Activated CD8-positive, alpha-beta memory T cell treated with anti-CD3 and anti-CD28 coated beads for 24 hours (primary cell): Measurements from ENCODE around the gene SBK2.
"Not testable (repeated sequence)": the region's sequence is repeated elsewhere in the genome, so short reads cannot be mapped to it uniquely, and the experiment has no call there.

Source experiments
- DNase-seq: peaks from one replicate; pipeline ENCODE4 v3.0.0-alpha.2; 2020

SBK2 gene

DNA sequence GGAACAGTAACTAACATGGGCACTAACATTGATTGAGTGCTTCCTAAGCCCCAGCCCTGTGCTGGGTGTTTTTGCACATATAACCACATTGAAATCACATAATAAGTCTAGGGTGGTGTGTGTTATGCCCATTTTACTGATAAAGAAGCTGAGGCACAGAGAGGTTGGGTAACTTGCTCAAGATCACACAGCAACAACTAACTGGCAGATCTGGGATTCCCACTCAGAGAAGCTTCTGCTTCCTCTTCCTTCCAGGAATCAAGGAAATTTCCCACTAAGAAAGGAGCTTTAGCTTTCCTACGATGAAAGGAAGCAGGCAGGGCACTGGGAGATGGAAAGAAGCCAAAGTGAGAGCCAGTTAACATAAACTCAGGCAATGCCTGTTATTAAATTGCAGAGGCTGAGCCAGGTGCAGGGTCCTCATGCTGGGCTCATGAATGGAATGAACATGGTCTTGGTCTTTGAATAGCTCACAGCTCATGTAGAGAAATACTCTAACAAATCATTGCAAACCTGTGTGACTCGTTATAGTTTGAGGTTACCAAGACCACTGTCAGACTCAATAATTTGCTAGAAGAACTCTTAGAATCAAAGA lies 38.6 kb downstream of the SBK2 start:
- DNase-seq: no peak

DNA sequence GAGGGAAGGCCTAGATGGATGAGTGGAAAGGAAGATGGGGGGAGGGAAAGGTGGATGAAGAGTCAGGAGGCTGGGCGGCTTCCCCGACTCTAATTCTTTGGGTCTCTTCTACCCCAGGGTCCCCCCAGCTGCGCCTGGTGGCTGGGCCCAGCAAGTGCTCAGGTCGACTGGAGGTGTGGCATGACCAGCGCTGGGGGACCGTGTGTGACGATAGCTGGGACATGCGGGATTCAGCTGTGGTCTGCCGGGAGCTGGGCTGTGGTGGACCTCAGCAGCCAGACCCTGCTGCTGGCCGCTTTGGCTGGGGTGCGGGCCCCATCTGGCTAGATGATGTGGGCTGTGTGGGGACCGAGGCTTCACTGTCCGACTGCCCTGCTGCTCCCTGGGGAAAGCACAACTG lies 39.2 kb downstream of the SBK2 start:
- DNase-seq: no peak

DNA sequence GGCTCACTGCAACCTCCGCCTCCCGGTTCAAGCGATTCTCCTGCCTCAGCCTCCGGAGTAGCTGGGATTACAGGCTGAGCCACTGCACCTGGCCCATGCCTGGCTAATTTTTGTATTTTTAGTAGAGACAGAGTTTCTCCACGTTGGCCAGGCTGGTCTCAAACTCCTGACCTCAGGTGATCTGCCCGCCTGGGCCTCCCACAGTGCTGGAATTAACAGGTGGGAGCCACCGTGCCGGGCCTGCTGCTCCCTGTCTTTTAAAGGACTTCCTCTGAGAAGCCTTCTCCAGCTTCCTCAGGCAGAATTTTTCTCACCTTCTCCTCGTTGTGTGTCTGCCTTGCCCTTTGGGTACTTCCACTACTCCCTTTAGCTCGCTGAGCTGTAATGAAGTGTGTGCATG lies 40.1 kb downstream of the SBK2 start:
- DNase-seq: not testable (repeated sequence)

DNA sequence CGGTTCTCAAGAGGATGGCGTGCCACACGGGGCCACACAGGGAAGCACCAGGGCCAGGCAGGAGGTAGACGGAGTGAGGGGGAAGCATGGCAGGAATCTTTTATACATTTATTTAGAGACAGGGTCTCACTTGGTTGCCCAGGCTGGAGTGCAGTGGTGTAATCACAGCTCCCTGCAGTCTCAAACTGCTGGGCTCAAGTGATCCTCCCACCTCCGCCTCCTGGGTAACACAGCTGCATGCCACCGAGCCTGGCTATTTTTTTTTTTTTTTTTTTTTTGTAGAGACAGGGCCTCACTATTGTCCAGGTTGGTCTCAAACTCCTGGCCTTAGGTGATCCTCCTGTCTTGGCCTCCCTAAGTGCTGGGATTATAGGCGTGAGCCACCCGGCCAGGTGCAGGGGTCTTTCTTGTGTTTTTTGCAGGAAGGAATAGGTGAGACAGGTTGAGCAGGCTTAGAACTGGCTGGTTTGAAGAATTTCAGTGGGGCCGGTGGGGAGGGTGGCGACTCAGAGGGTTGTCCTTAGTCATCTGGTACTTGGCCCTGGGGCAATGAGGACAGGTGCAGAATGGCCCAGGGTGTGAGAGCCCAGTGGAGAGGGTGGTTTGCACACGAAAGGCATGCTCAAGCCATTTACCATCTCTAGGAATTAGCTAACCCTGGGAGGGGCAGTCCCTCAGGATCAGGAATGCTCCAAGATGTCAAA lies 41.1 kb downstream of the SBK2 start:
- no peak for DNase-seq

DNA sequence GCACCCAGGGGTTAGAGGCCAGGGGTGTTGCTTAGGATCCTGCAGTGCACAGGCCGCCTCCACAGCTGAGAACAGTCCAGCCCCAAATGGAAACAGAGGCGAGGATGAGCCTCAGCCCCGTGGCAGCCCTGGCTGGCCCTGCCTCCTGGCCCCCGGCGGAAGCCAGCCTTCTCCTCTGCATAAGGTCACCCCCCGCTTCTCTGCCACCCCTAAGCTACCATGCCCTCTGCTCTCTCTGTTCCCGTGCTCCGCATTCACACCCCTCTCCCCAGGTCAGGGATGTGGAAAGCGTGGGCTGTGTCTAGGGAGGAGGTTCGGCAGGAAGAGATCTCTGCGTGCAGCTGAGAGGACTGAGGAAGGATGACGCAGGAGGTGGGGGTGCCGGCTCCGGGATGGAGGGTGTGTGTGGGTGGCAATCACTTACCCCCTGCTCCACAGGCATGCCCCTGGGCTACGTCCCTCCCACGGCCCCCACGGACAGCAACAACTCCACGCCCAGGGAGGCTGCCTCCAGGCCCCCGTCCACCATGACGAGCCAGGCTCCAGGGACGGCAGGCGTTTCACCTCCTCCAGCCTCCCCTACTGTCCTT lies 42.7 kb downstream of the SBK2 start:
- no peak for DNase-seq

DNA sequence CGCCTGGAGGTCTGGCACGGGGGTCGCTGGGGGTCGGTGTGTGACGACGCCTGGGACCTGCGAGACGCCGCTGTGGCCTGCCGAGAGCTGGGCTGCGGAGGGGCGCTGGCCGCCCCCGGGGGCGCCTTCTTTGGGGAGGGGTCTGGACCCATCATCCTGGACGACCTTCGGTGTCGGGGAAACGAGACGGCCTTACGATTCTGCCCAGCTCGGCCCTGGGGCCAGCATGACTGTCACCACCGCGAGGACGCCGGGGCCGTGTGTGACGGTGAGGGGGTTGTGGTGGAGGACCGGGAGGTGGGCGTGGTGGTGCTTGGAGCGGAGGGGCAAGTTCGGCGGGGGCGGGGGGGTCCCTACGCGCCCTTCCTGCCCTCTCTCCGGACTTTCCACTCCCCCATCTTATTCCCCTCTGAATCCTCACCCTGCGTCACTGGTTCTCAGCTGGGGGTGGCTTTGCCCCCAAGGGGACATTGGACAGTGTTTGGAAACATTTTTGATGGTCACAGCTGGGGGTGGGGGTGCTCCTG lies 43.2 kb downstream of the SBK2 start:
- no peak for DNase-seq

DNA sequence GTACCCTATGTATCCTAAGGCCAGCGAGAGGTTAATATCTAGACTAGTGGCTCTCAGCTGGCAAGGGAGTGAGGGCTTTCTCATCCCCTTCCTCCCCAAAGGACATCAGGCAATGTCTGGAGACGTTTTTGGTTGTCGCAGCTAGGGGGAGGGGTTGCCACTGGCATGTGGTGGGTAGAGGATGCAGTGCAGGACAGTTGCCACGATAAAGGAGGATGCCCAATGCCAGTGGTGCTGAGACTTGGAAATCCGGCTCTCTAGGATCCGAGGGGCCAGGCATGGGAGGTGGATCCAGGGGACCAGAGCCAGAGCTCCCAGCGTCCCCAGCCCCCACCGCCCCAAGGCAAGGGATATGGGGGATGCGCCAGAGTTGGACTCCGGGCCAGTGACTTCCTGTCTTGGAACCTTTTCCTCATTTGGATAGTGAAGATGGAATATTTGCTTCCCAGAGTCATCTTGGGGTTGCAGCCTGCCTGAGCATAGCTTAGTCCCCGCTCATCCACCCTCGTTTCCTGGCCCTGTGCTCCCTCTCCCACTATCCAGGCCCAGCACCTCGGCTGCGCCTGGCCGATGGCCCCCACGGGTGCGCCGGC lies 43.8 kb downstream of the SBK2 start:
- DNase-seq: no peak

DNA sequence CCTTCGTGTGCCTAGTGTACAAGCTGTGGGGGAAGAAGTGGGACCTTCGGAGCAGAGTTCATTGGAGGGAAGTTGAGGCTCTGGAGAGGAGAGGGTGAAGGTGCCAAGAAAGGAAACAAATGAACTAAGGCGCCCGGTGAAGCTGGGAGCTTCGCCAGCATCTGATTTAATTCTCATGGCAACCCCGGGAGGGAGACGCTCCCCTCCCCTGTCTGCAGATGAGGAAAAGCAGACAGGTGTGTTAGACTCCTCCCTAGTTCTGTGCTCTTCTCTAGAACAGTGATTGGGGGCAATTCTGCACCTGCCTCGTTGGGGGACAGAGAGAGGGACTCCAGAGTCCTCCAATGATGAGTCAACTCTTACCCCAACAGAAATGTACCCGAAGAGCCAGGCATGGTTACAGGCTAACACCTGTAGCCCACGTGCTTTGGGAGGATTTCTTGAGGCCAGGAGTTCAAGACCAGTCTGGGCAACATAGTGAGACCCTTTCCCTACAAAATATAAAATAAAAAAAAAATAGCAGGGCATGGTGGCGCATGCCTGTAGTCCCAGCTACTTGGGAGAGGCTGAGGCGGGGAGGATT lies 44.5 kb downstream of the SBK2 start:
- no peak for DNase-seq

DNA sequence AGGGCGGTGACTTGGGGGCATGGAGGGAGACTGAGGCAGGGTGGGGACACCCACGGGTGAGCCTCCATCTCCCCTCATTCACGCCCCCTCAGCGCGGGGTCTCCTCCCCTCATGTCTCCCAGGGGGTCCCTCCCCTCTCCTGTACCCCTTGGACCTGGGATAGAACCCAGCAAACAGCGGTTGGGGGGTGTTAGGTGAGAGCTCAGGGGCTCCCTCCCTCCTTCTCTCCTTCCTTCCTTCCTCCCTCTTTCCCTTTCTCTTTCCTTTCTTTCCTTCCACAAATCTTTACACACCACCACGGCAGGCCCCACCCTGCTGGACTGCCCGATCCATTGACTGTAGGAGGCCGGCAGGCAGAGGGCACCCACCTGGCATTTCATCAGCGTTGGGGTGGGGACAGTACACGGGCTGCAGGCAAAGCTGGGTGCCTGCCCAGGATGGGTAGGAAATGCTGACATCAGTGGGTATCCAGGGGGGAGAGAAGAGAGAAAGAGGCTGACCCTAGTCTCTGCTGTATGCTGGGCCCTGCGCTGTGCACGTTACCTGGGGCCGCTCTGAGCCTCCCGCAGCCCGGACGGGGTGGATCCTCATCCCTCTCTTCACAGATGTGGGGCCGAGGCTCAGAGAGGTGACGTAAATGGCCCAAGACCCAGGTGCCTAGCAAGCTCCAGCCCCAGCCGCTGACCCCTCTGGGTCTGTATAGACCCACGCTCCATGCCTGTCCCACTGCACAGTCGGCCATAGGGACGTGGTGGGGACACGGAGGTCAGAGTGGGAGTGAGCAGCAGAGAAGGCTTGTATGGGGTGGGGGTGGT lies 45.2 kb downstream of the SBK2 start:
- DNase-seq: no peak

DNA sequence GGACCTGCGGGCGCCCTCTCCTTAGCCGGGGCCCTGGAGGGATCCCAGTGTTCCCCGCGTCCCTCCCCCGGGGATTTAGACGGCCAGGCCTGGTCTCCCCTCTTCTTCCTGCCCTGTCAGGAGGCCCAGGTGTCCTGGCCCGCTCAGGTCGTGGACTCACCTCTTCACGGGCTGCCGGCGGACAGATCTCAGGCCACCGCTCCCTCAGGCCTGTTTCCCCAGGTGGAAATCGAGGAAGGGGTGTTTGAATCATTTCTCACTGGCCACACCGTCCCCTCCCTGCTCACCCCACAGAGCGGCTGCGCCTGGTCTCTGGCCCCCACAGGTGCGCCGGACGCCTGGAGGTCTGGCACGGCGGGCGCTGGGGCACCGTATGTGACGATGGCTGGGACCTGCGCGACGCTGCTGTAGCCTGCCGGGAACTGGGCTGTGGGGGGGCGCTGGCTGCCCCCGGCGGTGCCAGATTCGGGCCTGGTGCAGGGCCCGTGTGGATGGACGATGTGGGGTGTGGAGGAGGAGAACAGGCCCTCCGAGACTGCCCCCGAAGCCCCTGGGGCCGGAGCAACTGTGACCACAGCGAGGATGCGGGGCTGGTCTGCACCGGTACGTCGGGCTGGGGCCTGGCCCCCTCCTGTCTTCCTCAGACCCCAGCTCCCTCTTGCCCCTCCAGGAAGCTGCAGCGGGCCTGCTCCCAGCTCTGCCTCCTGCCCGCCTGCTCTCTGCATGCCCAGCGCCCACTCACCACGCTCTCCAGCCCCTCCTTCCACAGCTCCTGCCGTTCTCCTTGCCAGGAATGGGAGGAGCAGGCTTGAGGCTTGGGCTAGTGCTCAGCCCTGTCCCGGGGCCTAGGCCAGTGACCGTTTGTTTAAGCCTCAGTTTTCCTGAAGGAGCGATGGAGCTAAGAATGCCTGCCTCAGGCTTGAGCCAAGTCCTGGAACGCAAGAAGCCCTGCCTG lies 46.2 kb downstream of the SBK2 start:
- no peak for DNase-seq

DNA sequence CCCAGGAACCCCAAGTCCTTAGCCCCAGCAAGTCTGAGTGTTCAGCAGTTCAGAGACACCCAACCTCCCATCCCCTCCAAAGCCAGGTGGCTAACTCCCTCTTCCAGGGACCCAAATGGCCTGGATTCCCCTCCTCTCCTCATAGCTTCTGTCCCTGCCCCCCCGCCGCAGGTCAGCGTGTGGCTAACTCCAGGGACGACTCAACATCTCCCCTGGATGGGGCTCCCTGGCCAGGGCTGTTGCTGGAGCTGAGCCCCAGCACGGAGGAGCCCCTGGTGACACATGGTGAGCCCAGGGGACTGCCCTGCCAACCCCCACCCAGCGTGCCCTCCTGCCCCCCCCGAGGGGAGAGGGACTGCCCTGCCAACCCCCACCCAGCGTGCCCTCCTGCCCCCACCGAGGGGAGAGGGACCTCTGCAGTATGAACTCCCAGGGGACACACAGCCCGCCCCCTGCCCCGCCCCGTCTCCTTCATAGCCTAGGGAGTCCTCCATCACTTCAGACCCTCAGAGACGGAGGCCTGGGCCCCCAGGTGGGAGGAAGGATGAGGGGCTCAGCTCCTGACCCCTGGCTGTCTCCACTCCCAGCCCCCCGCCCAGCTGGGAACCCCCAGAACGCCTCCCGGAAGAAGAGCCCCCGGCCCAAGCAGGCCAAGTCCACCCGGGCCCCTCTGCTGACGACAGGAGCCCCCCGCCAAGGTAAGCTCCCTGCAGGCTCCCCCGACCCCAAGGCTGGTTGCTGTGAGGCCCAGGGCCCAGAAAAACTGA lies 47.0 kb downstream of the SBK2 start:
- DNase-seq: no peak

DNA sequence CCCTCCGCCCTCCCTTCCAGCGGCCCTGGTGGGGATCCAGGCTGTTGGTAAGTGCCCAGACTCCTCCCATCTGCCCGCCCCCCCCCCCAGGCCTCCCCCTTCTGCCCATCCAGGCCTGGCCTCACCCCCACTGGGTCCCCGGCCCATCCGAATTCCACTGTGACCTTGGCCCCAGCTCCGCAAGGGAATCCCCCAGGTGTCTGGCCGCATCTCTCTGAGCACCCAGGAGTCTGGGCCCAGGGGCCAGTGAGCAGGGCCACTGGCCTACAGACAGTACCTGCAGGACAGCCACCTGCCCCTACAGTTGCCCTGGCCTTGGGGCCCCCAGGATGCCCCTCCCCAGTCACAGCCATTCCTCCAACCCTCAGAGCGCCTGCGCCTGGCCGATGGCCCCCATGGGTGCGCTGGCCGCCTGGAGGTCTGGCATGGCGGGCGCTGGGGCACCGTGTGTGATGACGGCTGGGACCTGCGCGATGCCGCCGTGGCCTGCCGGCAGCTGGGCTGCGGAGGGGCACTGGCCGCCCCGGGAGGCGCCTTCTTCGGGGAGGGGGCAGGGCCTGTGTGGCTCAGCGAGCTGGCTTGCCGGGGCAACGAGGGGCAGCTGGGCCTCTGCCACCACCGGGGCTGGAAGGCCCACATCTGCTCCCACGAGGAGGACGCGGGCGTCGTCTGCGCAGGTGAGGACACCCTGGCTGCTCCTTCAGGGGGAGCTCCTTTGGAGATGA lies 47.8 kb downstream of the SBK2 start:
- DNase-seq: no peak

DNA sequence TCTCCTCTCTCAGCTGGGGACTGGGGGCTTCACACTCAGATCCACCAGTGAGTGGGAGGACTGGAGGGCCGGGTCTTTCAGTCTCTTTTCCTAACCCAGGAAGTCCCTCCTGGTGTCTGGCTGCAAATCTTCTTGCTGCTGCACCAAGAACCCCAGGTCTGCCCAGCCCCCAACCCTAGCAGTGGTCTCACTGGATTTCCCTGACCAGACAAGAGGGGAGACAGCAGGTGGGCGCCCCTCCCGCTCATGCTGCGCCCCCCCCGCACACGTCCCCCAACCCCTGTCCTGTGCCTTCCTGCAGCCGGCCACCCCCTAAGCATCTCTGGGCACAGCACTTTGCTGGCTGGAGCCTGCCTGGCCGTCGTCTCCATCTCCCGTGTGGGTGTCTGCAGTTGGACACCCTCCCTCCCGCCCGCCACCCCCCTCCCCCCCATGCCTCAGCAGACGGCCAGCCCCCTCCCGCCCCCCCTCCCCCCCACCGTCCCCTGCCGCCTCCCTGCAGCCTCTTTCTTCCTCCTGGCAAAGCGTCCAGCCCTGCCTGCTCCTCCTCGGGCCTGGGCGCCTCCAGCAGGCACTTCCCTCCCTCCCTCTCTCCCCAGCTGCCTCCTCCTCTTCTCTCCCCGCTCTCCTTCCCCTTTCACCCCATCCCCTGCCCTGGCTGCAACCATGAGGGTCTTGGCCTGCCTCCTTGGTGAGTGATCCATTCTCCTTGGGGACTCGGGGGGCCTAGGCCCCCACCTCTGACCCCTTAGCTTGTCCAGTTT lies 48.8 kb downstream of the SBK2 start, which contains the start of gene SSC5D:
SSC5D (plus strand) TSS at position 513 of the 764 bp plus-strand sequence; CDS start at position 667, 154 bp downstream.
- DNase-seq: no peak

DNA sequence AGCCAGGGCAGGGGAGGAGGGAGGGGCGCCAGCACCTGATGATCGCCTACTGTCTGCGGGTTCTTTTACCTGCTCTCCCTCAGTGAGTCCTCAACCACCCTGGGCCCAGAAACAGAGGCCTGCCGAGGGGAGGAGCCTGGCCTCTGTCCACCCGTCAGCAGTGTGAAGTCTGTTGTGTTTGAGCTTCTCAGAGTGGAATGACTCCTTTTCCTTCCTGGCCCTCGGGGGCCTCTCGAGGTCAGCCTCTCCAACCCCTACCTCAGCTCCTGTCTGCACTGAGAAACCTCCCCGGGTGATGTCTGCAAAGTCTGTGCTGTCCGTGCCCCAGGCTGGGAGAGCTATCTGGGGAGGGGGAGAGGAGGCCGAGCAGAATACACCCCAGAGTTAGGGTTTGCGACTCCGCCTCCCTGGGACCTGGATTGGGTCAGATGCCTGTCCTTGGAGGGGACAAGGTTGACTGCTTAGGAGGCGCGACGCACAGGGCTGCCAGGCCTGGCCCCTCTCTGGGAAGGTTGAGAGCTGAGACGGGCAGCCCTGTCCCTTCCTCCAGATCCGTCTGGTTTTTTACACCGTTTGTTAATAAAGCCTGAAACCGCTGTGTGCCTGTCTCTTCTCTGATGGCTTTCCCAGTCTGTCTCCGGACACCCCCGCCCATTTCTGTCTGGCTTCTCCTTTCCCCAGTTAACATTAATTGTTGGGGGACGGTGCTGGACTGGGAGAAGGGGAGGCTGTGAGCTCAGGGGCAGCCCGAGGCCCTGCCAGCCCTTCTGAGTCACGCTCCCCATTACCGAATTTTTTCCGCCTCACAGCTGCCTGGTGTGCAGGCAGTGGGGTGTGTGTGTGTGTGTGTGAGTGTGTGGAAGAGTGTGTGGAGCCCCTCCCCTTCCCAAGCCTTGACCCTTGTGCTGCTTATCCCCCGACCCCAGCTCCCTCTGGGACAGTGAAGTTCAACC lies 49.7 kb downstream of the SBK2 start:
- peak; percentile 70 for DNase-seq

DNA sequence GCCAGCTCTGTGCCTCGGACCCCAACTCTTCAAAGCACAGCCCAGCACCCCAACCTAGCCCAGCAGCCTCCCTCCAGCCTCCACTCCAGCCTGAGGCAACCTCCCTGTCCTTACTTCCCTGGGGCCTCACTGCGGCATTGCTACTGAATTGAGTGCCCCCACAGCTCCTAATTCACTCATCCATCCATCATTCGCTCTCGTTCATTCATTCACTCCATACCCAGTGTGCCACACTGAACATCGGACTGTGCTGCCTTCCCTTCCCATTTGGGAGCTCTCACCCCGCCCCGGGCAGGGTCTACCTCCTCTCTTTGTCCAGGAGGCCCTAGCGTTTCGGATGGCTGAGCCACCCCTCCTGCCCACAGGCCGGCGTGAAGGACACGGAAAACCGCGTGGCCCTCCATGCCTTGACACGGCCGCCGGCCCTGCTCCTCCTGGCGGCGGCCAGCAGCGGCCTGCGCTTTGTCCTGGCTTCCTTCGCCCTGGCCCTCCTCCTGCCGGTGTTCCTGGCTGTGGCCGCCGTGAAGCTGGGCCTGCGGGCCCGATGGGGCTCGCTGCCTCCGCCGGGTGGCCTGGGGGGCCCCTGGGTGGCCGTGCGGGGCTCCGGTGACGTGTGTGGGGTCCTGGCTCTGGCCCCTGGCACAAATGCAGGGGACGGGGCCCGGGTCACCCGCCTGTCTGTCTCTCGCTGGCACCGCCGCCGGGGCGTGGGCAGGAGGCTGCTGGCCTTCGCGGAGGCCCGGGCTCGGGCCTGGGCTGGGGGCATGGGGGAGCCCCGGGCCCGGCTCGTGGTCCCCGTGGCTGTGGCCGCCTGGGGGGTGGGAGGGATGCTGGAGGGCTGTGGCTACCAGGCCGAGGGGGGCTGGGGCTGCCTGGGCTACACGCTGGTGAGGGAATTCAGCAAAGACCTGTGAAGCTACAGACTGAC lies 50.6 kb downstream of the SBK2 start:
- no peak for DNase-seq

DNA sequence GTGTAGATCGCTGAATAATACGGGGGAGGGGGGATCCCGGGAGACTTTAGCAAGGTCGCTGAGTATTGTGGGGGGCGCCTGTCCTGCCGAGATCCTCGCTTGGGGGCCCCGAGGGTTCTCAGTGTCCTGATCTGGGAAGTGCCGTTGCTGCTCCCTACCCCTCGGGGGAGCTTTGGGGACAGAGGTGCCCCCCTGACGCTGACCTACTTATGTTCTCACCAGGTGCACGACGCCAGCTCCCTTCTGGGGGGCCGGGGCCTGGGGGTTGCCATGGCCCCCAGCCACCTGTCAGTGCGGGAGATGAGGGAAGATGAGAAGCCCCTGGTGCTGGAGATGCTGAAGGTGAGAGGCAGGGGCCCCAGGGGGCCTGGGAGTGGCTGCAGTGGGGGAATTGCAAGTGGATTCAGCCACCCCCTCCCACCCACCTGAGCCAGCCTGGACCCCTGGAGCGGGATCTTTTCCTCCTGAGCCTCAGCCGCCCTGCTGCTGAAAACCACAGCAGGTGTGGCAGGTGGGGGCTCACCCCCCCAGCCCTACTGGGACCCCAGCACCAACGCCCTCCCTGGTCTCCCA lies 51.4 kb downstream of the SBK2 start:
- no peak for DNase-seq
